Sciatic nerve (tissue), 2 donors: ENCODE data around the gene BCAR3. TPM values are rescaled to one million over a fixed set of nuclear protein-coding genes. Genes with fewer than 3 reads are reported as not detected.
"Not testable (repeated sequence)": the region's sequence is repeated elsewhere in the genome, so short reads cannot be mapped to it uniquely, and the experiment has no call there.

ENCODE experiments used
- ATAC-seq: fragments of 200-7000 bp; cut with Tn5 transposase; one replicate; pipeline ENCODE4 v1.9.1; 2020; ENCODE audit warnings: mild to moderate bottlenecking, moderate library complexity
- DNase-seq: peaks from one replicate; pipeline ENCODE4 v3.0.0-alpha.2; 2020; ENCODE audit warnings: low spot score
- intact Hi-C: fragments of 100-400 bp; cut with DNase I; formaldehyde crosslinking; loops from one replicate; pipeline ENCODE4 v1.14.2; 2022
- total RNA-seq: library from RNA; stranded (reverse); fragmentation: NEBNext Ultra II Directional; extraction: Animal tissue kit (Norgen Biotek cat#: 25700); gene quantifications from one replicate; pipeline ENCODE4 v1.2.1, GENCODE V29; 2021
- donor health status: DM: no; HTN: no; CAD: no.
- donor health status: DM: no; HTN: no; CAD: no.

BCAR3 gene
- total RNA-seq, 1 donor from 2014 or later = 35.9 TPM

GRCh38 chr1:93658188-93658587, 23.4 kb downstream of the BCAR3 start:
- intact Hi-C loops = no loop called here
- DNase-seq = no peak
- ATAC-seq = no peak

DNA sequence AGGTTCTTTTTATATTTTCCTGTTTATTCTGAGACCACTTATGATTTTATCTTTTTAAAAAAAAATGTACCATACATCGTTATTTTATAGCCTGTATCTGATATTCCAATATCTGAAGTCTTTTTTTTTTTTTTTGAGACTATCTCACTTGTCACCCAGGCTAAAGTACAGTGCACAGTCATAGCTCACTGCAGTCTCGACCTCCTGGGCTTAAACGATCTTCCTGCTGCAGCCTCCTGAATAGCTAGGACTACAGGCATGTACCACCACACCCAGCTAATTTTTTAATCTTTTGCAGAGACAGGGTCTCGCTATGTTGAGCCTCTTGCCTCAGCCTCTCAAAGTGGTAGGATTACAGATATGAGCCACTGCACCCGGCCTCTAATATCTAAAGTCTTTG, 25.1 kb downstream of the BCAR3 start:
- no peak for ATAC-seq
- intact Hi-C loops = no loop called here
- no peak for DNase-seq

DNA sequence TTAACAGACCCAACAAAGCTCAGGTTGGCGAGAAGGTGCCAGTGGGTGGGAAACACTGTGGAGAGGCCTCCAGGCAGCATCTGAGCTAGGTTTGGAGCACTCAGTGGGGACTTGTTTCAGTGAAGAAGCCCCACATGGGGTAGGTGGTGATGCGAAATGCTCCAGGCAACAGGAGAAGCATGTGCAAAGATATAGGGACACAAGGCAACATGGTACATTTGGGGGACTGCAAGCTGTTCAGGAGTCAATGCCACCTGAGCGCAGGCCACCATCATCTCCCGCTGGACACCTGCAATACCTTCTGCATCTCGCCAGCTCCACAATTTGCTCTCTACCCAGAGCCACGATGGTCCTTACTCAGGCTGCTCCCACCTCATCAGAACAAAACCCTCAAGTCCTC, 28.0 kb downstream of the BCAR3 start:
- intact Hi-C loops = no loop called here
- no peak for DNase-seq
- ATAC-seq = no peak

DNA sequence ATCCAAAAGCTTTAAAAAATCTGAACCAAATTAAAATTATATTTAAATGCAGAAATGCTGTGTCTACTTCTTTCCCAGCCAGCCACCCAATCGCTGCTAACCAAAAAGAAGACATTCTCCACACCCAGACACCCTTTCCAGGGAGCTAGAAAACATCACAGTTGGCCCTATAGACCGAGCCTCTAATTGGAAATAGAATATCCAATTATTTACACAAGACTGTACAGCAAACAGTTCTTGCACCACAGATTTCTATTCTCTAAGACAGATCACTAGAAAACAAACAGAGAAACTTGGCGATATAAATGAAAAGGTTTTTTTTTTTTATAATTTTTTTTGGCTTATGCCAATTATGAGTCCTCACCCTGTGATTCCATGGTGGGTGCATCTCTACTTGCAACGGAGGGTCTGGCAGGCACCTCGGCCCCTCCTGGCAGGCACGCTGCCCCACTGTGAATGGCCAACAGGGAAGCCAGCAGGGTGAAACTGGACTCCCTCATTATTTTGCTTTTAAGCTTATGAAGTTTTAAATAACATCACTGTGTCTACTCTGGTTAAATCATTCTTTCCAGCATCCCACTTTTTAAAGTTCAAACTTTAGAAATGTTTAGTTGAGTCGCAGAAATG, 29.2 kb downstream of the BCAR3 start:
- ATAC-seq (peak; percentile 35), DNase-seq (no peak)
- intact Hi-C loops = no loop called here

DNA sequence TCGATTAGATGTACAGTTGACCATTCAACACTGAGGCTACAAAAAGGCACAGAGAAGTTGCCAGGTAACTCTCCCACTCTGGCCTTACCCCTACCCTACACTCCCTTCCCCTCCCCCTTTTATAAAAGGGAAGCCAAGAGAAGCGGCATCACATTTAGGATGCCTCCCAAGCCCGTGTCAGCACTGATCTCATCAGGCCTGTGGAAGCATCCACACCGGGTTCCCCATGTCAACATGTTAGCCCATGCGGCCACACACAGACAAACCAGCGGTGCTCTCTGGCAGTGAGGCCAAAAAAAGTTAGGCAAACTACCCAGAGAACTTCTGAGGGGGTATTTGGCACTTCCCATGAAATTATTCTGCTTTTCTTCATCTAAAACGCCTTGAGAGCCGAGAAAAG, 29.9 kb downstream of the BCAR3 start:
- DNase-seq = no peak
- ATAC-seq = peak; percentile 84
- intact Hi-C loops = no loop called here

DNA sequence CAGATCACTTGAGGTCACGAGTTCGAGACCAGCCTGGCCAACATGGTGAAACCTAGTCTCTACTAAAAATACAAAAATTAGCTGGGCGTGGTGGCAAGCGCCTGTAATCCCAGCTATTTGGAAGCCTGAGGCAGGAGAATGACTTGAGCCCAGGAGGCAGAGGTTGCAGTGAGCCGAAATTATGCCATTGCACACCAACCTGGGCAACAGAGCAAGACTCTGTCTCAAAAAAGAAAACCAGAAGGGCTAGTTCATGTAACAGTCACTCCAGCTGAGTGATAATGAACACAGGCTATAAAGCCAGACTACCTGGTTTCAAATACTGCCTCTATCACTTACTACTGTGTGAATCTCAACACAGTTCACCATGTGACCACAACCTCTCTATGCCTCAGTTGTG, 31.5 kb downstream of the BCAR3 start:
- intact Hi-C loops, DNase-seq, ATAC-seq: not testable (repeated sequence)

DNA sequence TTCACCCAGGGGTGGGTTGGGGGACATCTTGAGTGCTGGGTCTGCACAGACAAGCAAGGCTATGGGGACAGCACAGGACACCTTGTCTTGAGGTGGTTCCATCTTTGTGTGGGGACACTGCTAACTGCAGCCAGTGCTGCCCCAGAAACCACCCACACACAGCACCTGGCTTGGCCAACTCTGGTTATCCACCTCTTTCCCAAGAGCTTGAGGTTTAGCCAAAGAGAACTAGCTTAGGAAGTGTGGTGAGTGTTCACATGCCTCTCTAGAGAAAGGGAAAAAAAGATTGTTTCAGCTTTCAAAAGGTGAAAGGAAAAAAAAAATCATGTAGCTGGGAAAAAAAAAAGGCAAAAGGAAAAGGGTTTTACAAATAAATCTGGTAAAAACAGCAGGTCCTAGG, 32.4 kb downstream of the BCAR3 start:
- ATAC-seq (no peak), DNase-seq (no peak)
- intact Hi-C loops = no loop called here

GRCh38 chr1:93648656-93649055, 33.0 kb downstream of the BCAR3 start:
- DNase-seq (no peak), ATAC-seq (no peak)
- intact Hi-C loops = no loop called here

- intact Hi-C loops = no loop called here
- DNase-seq = no peak
- no peak for ATAC-seq
These were observed 40.1 kb downstream of the BCAR3 start for GRCh38 chr1:93641527-93641926.

DNA sequence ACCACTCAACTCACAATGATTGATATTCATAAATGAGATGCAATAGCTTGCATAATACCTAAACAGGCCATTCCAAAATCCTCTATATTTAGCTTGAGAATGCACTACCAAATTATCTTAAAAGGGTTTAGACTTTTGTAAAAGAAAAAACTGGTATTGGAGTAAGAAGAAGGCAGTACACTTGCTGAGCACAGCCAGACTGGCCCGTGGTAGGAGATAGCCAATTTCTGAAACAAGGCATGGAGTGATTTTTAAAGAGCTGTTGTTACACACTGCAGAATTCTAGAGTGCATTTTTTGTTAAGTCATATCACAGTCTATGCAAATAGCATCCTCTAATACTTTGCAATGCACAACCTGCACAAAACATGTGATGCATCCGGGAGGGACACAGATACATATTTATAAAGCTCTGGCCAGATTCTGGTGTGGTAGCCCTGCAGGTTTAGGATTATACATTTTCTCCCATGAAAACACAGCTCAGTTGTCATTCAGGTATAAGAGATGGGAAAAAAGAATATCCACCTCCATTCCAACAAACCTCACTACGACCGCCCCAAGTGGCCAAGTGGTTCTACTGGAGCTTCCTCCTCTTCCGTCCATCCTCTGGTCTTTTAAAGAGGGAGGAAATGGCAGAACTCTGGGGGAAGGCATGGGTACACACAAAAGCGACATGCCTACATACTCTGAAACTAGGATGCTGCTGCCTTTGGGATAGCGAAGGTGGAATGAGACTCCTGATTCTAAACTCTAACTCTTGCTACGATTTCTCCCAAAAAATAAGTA, 40.8 kb downstream of the BCAR3 start:
- no peak for ATAC-seq
- intact Hi-C loops = no loop called here
- no peak for DNase-seq

- ATAC-seq (no peak), DNase-seq (no peak)
- intact Hi-C loops = loop anchor here (10.0 kb wide), 1 partner anchor 46 kb away; the partner anchor contains the start of gene BCAR3
These were observed 42.7 kb downstream of the BCAR3 start for GRCh38 chr1:93638981-93639380.

DNA sequence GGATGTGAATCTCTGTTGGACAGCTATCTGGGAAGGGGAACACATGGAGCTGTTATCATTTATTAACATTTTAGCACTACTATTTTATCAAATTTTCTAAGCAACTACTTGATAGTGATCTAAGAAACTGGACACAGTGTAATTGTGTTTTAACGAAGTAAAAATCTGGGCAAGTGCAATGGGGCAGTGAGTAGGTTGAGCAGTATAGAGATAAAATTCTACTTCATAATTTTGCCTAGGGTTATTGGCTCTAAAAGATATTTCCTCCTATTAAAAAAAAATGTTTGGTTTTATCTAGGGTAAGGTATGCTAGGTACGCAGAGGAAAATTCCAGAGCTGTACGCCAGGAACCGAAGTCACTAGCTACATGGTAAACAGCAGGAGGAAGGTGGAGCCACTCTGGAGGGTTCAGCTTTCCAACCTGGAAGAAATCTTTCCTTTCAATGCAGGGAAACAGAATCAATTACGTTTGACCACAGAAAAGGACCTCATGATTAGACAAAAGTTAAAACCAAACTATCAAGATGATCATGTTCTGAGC, 43.3 kb downstream of the BCAR3 start:
- intact Hi-C loops = loop anchor here (10.0 kb wide), 1 partner anchor 46 kb away; the partner anchor contains the start of gene BCAR3
- DNase-seq (no peak), ATAC-seq (no peak)

GRCh38 chr1:93636712-93637111, 44.9 kb downstream of the BCAR3 start:
- ATAC-seq = no peak
- DNase-seq = no peak
- intact Hi-C loops = loop anchor here (10.0 kb wide), 1 partner anchor 48 kb away; the partner anchor contains the start of gene BCAR3

GRCh38 chr1:93635614-93636543, 45.8 kb downstream of the BCAR3 start:
- intact Hi-C loops = loop anchor here (10.0 kb wide), 1 partner anchor 49 kb away; the partner anchor contains the start of gene BCAR3
- peak; percentile 92 for ATAC-seq
- no peak for DNase-seq

GRCh38 chr1:93633313-93633712, 48.3 kb downstream of the BCAR3 start:
- DNase-seq (no peak), ATAC-seq (no peak)
- intact Hi-C loops = loop anchor here (5.0 to 10.0 kb wide), 2 partner anchors 51 to 179 kb away; partner anchors contain the start of gene BCAR3

GRCh38 chr1:93631626-93632365, 49.8 kb downstream of the BCAR3 start:
- no peak for DNase-seq

DNA sequence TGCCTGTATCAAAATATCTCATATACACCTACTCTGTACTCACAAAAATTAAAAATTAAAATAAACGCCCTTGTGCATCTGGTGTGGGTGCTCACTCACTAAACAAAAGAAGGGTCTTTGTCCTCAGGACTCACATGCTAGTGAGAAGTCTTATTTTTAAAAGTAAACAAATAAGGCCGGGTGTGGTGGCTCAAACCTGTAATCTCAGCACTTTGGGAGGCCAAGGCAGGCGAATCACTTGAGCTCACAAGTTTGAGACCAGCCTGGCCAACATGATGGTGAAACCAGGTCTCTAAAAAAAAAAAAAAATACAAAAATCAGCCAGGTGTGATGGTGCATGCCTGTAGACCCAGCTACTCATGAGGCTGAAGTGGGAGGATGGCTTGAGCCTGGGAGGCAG, 51.5 kb downstream of the BCAR3 start:
- DNase-seq = no peak
- intact Hi-C loops = loop anchor here (5.0 to 10.0 kb wide), 2 partner anchors 55 to 182 kb away; partner anchors contain the start of gene BCAR3
- no peak for ATAC-seq

More at GRCh38 chr1:93631626-93632365, 49.8 kb downstream of the BCAR3 start:
- ATAC-seq = no peak
- intact Hi-C loops = loop anchor here (5.0 to 10.0 kb wide), 2 partner anchors 53 to 181 kb away; partner anchors contain the start of gene BCAR3
